SK-N-SH treated with all-trans-retinoic acid at 6 μM for 48 hours (cell line): ENCODE data around the gene TMEM203.

ENCODE experiments used
- ATAC-seq: fragments of 200-7000 bp; cut with Tn5 transposase; 3 replicates; pipeline ENCODE4 v1.9.1; 2020; ENCODE audit warnings: mild to moderate bottlenecking, moderate library complexity
- ARNTL ChIP-seq: fragments of 450-650 bp; formaldehyde crosslinking; IDR thresholded peaks from 2 replicates; pipeline ENCODE4 v1.5.0; 2020; ENCODE audit warnings: low read depth, mild to moderate bottlenecking, moderate library complexity, borderline replicate concordance
- BACH2 ChIP-seq: fragments of 250-450 bp; sonication (Bioruptor Pico); IDR thresholded peaks from 2 replicates; pipeline ENCODE4 v1.9.0; 2021; ENCODE audit warnings: mild to moderate bottlenecking, borderline replicate concordance
- CREB5 ChIP-seq: fragments of 250-450 bp; sonication (Bioruptor Pico); IDR thresholded peaks from 2 replicates; pipeline ENCODE4 v1.5.1; 2020; ENCODE audit warnings: low read depth, mild to moderate bottlenecking, moderate library complexity
- ESRRG ChIP-seq: fragments of 250-450 bp; sonication (Bioruptor Pico); IDR thresholded peaks from 2 replicates; pipeline ENCODE4 v1.6.1; 2021; ENCODE audit warnings: mild to moderate bottlenecking
- GLIS3 ChIP-seq: fragments of 250-450 bp; sonication (Bioruptor Pico); IDR thresholded peaks from 2 replicates; pipeline ENCODE4 v1.5.0; 2020; ENCODE audit warnings: mild to moderate bottlenecking, moderate library complexity
- ISL1 ChIP-seq: fragments of 250-450 bp; sonication (Bioruptor Pico); IDR thresholded peaks from 2 replicates; pipeline ENCODE4 v2.1.2; 2022; ENCODE audit warnings: mild to moderate bottlenecking, moderate library complexity
- OSR1 ChIP-seq: fragments of 250-450 bp; sonication (Bioruptor Pico); IDR thresholded peaks from 2 replicates; pipeline ENCODE4 v1.8.0; 2022; ENCODE audit warnings: moderate library complexity, mild to moderate bottlenecking, inconsistent platforms
- PATZ1 ChIP-seq: fragments of 250-450 bp; sonication (Bioruptor Pico); IDR thresholded peaks from 2 replicates; pipeline ENCODE4 v1.8.0; 2020; ENCODE audit warnings: mild to moderate bottlenecking, moderate library complexity, borderline replicate concordance
- POU6F1 ChIP-seq: fragments of 250-450 bp; sonication (Bioruptor Pico); IDR thresholded peaks from 2 replicates; pipeline ENCODE4 v1.8.0; 2021; ENCODE audit warnings: low read depth, mild to moderate bottlenecking, moderate library complexity, borderline replicate concordance
- PPARA ChIP-seq: fragments of 250-450 bp; sonication (Bioruptor Pico); IDR thresholded peaks from 2 replicates; pipeline ENCODE4 v1.5.0; 2020; ENCODE audit warnings: mild to moderate bottlenecking, borderline replicate concordance
- SNAI2 ChIP-seq: fragments of 250-450 bp; sonication (Bioruptor Pico); IDR thresholded peaks from 2 replicates; pipeline ENCODE4 v1.5.0; 2020; ENCODE audit warnings: mild to moderate bottlenecking, moderate library complexity
- TCF4 ChIP-seq: fragments of 250-450 bp; sonication (Bioruptor Pico); IDR thresholded peaks from 2 replicates; pipeline ENCODE4 v1.8.0; 2021; ENCODE audit warnings: mild to moderate bottlenecking, moderate library complexity, borderline replicate concordance
- TSHZ2 ChIP-seq: fragments of 250-450 bp; sonication (Bioruptor Pico); IDR thresholded peaks from 2 replicates; pipeline ENCODE4 v1.5.0; 2020; ENCODE audit warnings: mild to moderate bottlenecking, moderate library complexity
- ZC3H10 ChIP-seq: fragments of 250-450 bp; sonication (Bioruptor Pico); IDR thresholded peaks from 2 replicates; pipeline ENCODE4 v1.5.1; 2021; ENCODE audit warnings: mild to moderate bottlenecking, moderate library complexity
- ZFP3 ChIP-seq: fragments of 250-450 bp; sonication (Bioruptor Pico); IDR thresholded peaks from 2 replicates; pipeline ENCODE4 v1.5.0; 2020; ENCODE audit warnings: mild to moderate bottlenecking, moderate library complexity
- ZFP30 ChIP-seq: fragments of 450-650 bp; formaldehyde crosslinking; IDR thresholded peaks from 2 replicates; pipeline ENCODE4 v1.5.0; 2022; ENCODE audit warnings: mild to moderate bottlenecking, moderate library complexity
- ZNF565 ChIP-seq: fragments of 450-650 bp; formaldehyde crosslinking; conservative IDR thresholded peaks from 2 replicates; pipeline ENCODE4 v1.5.0; 2020; ENCODE audit warnings: low read depth, mild to moderate bottlenecking, moderate library complexity
- ZNF70 ChIP-seq: fragments of 450-650 bp; formaldehyde crosslinking; IDR thresholded peaks from 2 replicates; pipeline ENCODE4 v1.5.0; 2020; ENCODE audit warnings: mild to moderate bottlenecking, moderate library complexity
- ZNF8 ChIP-seq: fragments of 450-650 bp; formaldehyde crosslinking; IDR thresholded peaks from 2 replicates; pipeline ENCODE4 v1.5.0; 2020; ENCODE audit warnings: mild to moderate bottlenecking, moderate library complexity

TMEM203 gene

GRCh38 chr9:137251490-137252268 is 46.2 kb upstream of the TMEM203 start:
- no peak for TF ChIP-seq ESRRG
- no peak for TF ChIP-seq ISL1 (CRISPR knock-in tag)
- no peak for TF ChIP-seq PPARA (CRISPR knock-in tag)
- TF ChIP-seq ZNF8 (CRISPR knock-in tag), result no peak
- TF ChIP-seq ZC3H10, result no peak
- TF ChIP-seq BACH2, result no peak
- no peak for TF ChIP-seq POU6F1
- no peak for TF ChIP-seq CREB5 (CRISPR knock-in tag)
- no peak for ATAC-seq

- ATAC-seq, result no peak
- TF ChIP-seq ZNF8 (CRISPR knock-in tag) (no peak), POU6F1 (no peak), TCF4 (CRISPR knock-in tag) (no peak), ZNF565 (CRISPR knock-in tag) (no peak), ZC3H10 (no peak), ARNTL (CRISPR knock-in tag) (no peak), BACH2 (no peak), OSR1 (CRISPR knock-in tag) (no peak), PATZ1 (CRISPR knock-in tag) (no peak), CREB5 (CRISPR knock-in tag) (no peak), ZFP30 (no peak), ZNF70 (CRISPR knock-in tag) (no peak), GLIS3 (no peak), TSHZ2 (no peak), ZFP3 (CRISPR knock-in tag) (no peak), SNAI2 (CRISPR knock-in tag) (no peak)
Measured at GRCh38 chr9:137251194-137251461, 45.7 kb upstream of the TMEM203 start, which contains the start of gene STPG3. STPG3 (plus strand) TSS chr9:137251286; CDS start chr9:137251287, 1 bp downstream.
